Measurements from ENCODE around the gene GPC4.
"Not testable (repeated sequence)": the region's sequence is repeated elsewhere in the genome, so short reads cannot be mapped to it uniquely, and the experiment has no call there.

Gene GPC4

GRCh38 chrX:133307637-133308498 is 107.4 kb downstream of the GPC4 start:
- DNase-seq, result peak in 38 of 56 donors; percentile 0 to 43 (median 11)

- DNase-seq, result no peak
These were observed 108.2 kb downstream of the GPC4 start for GRCh38 chrX:133307094-133307493.

DNA sequence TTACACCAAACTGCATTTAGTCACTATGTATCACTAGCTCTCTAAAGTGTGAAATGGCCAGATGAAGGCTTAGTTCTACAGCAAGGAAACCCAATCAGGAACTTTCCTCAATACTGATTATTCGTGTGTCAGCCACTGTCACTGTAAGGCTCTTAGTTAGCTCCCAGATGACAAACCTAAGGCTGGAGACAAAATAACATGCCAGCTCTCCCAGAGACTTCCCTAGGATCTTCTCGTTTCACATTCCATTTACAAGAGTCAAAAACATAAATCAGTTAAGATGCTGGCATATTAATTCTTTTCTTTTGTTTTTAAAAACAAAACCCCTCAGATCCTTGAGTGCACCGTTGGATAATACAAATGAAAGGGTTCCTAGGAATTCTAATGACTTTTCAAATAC is 109.0 kb downstream of the GPC4 start:
- DNase-seq, result no peak

- no peak for DNase-seq
These were observed 109.9 kb downstream of the GPC4 start for GRCh38 chrX:133305348-133305747.

DNA sequence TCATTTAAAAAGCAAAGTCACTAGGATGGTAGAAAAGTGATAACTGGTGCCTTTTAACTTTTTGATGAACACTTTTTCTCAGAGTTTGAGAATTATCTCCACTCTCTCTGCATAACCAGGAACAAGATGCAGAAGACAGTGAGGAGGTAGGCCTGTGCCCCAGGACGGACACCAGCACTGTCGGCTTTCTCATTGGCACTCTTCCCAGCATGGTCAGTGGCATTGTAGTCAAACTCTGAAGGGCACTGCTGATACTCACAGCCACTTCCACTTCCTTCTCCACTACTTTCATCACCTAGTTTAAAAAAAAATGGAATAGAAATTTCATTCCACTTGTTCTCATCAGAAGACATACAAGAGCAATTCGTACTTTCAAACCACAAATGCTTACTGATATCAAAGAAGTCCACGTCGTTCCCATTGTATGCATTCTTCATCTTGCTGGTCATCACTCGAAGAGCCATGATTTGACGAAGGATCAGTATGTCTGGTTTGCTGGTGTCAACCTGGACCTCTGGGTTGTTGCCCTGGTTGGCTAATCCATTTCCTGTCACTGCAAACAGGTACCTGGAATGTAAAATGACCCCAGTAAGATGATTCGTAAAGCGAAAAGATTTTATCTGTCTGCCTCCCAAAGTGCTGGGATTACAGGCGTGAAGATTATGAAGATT is 112.4 kb downstream of the GPC4 start:
- no peak for DNase-seq

GRCh38 chrX:133300591-133300990 is 114.7 kb downstream of the GPC4 start:
- no peak for DNase-seq

DNA sequence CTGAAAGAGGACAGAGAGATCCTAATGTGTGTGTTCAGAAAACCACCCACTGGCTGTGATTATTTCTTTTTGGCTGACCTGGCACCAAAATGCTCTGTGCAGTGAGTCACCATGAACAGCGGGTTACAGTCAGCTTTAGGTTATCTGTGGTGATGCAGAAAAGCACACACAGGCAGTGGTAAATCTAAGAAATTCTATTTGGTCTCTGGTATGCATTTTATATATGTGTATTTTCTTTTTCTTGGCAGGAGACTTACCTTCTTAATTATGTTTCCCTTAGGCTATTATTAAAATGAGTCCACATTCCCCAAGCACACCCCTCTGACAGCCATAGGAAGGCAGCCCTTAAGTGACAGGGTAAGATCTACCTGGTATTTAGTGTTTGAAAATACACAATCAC is 118.0 kb downstream of the GPC4 start:
- no peak for DNase-seq

DNA sequence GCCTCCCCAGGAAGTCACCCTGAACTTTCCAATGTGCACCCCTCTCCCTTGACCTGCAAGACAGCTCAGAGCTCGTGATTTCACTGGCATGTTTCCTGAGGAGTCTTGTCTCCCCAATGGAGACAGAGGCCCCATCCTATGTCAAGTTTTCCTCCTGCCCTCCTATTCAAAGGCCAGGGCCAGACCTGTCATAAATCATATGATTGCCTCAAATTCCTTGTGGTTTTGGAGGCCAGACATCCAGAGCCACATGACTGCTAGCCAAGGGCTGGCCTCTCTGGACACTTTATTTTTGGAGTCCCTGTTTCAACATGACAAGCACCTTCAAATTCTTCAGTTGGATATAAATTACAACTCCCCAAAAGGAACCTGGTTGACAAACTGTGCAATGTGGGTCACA is 121.2 kb downstream of the GPC4 start:
- DNase-seq, result no peak

GRCh38 chrX:133290076-133290475 is 125.2 kb downstream of the GPC4 start:
- DNase-seq, result no peak

DNA sequence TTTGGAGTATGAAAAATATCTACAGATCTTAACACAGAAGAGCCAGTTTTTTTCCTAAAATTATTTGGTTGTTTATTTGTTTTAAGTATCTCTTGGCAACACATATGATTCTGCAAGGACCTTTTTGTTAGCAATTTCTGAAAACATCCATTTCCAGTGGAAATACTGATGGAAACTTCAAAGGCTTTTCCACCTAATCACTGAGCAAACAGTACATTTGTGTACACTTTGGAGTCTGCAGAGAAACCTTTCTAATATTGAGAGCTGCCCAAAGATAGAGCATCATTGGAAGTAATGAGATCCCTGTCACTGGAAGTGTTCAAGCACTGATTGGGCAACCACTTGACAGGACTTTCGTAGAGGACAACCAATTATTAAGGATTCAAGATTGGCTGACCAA is 127.4 kb downstream of the GPC4 start:
- DNase-seq, result no peak

- no peak for DNase-seq
These were observed 129.9 kb downstream of the GPC4 start for GRCh38 chrX:133285341-133285740.

DNA sequence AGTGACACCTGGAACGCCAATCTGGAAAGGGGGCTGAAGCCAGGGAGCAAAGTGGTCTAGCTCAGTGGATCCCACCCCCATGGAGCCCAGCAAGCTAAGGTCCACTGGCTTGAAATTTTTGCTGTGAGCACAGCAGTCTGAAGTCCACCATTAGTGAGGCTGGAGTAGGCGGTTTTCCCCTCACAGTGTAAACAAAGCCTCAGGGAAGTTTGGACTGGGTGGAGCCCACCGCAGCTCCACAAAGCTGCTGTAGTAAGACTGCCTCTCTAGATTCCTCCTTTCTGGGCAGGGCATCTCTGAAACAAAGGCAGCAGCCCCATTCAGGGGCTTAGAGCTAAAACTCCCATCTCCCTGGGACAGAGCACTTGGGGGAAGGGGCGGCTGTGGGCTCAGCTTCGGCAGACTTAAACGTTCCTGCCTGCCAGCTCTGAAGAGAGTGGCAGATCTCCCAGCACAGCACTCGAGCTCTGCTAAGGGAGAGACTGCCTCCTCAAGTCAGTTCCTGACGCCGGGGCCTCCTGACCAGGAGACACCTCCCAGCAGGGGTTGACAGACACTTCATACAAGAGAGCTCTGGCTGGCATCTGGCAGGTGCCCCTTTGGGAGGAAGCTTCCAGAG is 136.1 kb downstream of the GPC4 start:
- not testable (repeated sequence) for DNase-seq

DNA sequence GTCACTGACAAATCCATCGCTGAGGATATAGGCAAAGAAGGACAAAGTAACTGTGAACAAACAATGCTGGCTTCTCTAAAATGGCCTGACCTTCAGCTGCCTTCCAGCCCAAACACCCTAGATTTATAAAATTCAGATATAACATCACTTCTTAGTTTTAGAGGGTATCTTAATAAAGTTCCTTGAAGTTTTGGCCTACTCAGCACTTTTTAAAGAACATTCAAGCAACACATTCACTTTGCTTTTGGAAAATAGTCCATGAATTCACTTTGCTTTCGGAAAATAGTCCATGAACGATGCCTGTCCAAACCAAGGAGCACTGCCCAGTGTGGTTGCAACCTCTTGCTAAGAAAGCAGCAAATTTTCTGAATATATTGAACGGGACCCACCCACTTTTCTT is 142.1 kb downstream of the GPC4 start:
- DNase-seq, result no peak

DNA sequence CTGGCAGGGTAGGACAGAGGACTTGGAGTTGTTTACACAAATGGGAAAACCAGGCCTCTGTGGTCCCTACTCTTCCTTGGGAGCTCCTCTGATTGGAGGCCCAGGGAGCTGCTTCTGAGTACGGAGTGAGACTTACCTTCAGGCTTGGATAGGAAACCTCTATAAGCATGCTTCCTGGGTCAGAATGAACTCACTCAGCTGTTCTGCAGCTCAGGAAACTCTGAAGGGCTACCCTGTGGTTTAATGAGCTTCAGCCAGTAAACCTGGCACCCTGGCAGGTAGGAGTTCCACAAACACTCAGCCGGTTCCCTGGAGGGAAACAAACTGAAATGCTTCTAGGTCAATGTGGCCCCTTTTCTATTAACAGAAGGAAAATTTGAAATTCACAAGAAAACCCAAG is 146.1 kb downstream of the GPC4 start:
- no peak for DNase-seq

DNA sequence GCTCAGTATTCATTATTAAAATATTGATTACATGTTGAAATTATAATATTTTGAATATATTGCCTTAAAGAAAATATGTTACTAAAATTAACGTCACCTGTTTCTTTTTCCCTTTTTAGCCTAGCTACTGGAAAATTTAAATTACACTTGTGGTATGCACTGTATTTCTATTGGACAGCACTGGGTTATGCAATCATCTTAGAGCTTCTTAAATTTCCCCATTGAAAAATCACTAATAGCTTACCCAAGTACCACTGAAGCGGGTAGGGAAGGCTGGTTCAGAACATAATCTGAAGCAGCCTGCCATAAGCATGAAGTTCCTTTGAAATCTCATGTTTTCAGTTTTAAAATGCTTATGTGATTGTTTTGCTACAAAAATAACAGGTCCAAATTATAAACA is 147.7 kb downstream of the GPC4 start:
- DNase-seq, result no peak

GRCh38 chrX:133265331-133265730 is 150.0 kb downstream of the GPC4 start:
- DNase-seq, result no peak

DNA sequence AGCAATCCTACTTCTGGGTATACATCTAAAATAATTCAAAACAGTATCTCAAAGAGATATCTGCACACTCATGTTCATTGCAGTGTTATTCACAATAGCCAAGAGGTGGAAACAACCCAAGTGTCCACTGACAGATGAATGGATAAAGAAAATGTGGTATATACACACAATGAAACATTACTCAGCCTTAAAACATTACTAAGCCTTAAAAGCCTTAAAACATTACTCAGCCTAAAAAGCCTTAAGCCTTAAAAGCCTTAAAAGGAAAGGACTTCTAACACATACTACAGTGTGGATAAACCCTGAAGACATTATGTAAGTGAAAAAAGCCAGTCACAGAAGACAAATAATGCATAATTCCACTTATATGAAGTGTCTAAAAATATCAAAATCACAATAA is 156.8 kb downstream of the GPC4 start:
- no peak for DNase-seq

GRCh38 chrX:133254666-133255065 is 160.6 kb downstream of the GPC4 start:
- no peak for DNase-seq

DNA sequence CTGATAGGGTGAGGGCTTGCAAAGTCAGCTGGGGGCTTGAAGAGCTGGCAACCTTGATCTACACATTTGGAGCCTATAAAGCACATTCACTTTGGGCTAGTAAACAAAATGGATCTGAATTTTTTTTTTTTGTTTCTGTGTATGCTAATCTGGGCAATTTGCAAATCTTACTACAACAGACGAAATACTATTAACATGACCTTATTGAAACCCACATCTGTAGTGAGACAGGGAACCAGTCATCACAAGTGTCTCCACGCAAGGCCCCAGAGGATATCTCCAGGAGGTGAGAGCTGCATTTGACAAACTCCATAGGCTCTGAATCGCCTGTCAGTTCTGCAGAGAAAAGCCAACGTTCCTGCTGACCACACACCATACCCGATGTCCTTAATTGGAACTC is 164.1 kb downstream of the GPC4 start:
- DNase-seq, result no peak

DNA sequence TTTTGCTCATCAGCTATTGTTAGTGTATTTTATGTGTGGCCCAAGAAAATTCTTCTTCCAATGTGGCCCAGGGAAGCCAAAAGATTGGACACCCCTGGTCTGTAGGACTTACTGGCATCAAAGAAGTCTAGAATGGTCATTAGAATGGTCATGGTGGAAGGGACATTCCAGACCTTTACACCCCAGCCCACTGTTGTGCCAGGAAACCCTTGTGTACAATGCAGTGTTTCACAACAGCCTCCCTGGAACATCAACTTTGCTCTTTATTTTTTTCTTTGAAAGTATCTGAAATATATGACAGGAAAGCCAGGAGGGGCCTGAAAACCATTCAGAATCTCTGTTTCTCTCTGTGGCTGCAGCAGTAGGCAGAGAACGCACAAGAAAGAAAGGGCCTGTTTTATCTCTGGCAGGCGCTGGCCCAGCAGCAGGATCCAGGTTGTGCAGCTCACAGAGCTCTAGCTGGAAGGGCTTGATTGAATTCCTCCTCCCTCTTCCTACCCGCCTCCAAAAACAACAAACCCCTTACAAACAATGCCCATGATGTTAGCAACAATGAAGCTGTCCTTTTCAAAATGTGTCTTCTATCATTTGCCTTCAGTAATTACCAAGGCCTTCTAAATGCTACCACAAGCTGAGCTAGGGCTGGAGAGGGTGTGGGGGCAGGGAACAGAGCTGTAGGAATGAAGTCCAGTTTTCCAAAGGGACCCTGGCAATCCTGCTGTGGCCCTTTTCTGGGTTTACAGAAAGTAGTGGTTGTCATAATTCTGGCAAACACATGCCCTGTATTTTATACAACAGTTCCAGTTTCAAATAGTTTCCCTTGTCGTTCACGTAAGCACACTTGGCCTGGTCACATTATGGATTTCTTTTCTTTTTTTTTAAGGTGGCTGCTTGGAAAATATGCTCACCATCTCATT is 164.8 kb downstream of the GPC4 start:
- no peak for DNase-seq
